NCI-H146 treated with DMSO at 0.1 percent for 48 hours (cell line): Measurements from ENCODE around the gene COL1A1.

ENCODE experiments used
- DNase-seq: peaks from one replicate; lab custom pipeline; 2025; ENCODE audit not compliant: unreplicated experiment; lab: John Stamatoyannopoulos, UW

Gene COL1A1

DNA sequence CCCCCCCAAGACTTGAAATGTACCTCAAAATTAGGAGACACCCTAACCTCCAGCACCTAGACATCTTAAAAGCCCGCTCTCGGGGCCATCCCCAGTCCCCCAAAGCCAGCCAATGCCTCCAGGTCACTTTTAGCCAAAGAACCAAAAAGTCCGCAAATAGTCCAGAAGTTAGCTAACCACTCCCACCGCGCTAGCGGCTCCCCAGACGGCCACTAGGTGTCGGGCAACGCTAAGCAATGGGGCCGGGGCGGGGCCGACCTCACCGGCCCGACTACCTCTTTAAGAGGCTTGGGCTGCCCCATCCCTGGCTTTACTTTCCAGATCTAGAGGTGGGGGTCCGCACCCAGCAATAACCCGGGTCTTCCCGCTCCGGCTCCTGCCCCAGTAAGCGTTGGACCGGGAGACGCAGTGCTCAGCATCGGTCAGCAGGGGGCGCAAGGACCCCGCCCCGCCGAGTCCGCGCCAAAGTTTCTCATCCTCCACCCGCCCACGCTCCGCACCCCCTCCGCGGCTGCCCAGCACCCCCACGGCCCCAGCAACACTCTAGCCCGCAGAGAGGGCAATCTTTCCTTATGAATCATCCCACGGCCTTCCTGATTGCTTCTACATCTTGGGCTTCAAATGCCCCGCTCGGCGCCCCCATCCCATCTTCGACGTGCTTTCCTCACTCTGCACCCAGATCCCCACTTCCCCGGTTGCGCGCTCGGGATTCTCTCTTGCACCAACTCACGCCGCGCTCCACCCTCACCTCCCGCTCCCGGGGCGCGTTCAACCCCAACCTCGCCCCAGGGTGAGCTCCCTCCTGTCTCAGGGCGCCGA lies 765 bp downstream of the COL1A1 start:
- DNase-seq = peak; percentile 48

GRCh38 chr17:50199803-50200456 lies 1.5 kb downstream of the COL1A1 start:
- peak; percentile 48 for DNase-seq

GRCh38 chr17:50199211-50199802 lies 2.1 kb downstream of the COL1A1 start:
- DNase-seq = no peak

DNA sequence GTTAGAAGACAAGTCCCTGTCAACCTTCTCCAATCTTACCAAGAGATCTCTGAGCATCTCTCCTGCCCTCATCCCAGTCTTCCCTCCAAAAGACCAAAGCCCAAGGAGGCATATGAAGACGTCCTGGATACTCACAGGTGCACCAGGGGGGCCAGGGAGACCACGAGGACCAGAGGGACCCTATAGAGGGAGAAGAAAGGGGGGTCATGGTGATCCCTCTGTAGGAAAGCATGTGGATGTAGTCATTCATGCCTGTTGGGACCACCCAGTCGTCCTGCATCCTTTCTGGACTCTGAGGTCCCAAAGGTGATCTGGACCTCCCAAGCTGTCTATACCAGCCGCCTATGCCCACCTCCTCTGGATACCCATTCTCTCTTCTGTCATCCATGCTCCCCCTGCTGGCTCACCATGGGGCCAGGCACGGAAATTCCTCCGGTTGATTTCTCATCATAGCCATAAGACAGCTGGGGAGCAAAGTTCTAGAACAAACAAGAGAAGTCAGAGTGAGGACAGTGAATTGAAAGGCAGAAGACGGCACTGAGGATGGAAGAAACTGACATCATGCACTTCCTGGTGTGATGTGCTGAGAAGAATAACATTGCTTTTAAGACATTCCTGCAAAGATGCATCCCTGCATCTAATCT lies 3.3 kb downstream of the COL1A1 start:
- DNase-seq = no peak

DNA sequence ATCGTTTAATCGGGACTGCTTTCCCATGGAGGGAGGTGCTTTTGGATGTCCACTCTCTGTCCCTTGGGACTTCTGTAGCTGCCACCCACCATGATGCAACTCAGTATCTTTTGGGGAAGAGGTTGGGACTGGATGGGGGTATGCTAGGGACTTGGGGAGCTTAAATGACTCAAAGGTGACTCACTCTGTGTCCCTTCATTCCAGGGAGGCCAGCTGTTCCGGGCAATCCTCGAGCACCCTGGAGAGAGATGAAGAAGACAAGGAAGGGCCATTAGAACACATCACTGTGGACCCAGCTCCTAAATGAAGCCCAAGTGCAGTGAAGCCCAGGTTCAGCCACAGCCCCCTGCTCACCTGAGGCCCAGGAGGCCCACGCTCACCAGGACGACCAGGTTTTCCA lies 4.6 kb downstream of the COL1A1 start:
- no peak for DNase-seq

DNA sequence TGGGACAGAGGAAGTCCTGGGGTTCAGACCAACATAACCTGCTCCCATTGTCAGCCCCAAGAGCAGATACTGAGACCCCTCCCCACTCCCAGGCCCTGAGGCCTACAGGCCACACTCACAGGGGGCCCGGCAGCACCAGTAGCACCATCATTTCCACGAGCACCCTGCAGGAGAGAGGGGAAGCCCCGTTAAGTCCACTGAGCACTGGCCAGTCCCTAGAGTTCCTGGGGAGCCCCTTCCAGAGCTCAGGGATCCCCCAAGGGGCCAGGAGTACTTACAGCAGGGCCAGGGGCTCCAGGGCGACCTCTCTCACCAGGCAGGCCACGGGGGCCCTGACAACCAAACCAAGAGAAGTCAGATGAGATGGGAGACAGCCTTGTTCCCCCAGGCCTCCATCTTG lies 5.4 kb downstream of the COL1A1 start:
- no peak for DNase-seq

DNA sequence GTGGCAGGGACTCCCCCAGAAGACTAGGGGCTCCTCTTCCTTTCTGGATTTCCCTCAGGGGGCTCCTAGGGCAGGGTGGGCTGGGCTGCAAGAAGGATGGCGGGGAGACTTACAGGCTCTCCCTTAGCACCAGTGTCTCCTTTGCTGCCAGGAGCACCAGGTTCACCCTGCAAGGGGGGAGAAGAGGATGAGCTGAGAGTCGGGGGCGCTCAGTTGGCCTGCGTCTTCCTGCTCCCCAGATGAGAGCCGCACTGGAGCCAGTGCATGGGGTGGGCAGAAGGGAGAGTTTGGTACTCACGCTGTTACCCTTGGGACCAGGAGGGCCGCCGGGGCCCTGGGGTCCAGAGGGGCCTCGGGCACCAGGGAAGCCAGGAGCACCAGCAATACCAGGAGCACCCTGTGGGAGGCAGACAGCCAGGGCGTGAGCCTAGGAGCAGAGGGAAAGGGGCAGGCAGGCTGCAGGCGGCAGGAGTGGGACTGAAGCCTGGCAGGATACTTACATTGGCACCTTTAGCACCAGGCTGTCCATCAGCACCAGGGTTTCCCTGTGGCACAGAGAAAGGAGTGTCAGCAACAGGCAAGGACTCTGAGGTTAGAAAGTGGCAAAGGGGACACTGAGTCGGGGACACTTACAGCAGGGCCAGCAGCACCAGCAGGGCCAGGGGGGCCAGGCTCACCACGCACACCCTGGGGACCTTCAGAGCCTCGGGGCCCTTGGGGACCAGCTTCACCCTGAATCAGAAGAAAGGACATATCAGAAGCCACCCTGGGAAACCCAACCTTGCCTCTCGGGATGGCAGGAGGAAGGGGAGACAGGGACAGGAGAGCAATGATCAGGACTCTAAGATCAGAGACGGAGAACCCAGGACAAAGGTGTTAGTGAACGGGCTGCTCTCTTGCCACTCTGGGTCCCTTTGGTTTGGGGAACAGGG lies 6.2 kb downstream of the COL1A1 start:
- DNase-seq = no peak

GRCh38 chr17:50194140-50194933 lies 7.1 kb downstream of the COL1A1 start:
- no peak for DNase-seq

- no peak for DNase-seq
These were observed 8.7 kb downstream of the COL1A1 start for GRCh38 chr17:50192618-50193291.

GRCh38 chr17:50192144-50192617 lies 9.2 kb downstream of the COL1A1 start:
- no peak for DNase-seq

DNA sequence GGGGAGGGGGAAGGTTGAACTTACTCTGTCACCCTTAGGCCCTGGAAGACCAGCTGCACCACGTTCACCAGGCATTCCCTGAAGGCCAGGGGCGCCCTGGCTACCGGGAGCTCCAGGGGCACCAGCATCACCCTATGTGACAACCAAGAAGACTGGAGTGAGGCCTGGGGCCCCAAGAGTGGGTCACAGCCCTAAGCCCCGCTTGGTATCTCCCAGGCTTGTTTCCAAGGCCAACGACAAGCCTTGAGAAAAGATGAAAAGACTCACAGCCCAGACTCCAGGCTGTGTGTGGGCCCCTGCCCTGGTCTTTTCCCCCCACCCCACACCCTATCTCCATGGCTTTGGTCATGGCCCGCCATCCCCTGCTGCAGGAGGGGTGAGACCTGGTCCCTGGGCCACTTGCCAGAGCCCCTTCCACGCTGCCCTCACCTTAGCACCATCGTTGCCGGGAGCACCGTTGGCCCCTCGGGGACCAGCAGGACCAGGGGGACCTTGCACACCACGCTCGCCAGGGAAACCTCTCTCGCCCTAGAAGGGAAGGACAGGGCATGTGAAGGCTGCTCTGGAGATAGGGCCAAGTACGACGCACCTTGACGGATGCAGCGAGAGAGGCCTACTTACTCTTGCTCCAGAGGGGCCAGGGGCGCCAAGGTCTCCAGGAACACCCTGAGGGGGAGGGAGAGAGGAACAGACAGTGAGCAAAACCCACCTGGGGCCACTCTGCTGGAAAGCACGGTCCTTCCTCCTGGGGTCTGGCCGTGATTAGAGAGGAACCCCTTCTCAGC lies 9.9 kb downstream of the COL1A1 start:
- DNase-seq = no peak

DNA sequence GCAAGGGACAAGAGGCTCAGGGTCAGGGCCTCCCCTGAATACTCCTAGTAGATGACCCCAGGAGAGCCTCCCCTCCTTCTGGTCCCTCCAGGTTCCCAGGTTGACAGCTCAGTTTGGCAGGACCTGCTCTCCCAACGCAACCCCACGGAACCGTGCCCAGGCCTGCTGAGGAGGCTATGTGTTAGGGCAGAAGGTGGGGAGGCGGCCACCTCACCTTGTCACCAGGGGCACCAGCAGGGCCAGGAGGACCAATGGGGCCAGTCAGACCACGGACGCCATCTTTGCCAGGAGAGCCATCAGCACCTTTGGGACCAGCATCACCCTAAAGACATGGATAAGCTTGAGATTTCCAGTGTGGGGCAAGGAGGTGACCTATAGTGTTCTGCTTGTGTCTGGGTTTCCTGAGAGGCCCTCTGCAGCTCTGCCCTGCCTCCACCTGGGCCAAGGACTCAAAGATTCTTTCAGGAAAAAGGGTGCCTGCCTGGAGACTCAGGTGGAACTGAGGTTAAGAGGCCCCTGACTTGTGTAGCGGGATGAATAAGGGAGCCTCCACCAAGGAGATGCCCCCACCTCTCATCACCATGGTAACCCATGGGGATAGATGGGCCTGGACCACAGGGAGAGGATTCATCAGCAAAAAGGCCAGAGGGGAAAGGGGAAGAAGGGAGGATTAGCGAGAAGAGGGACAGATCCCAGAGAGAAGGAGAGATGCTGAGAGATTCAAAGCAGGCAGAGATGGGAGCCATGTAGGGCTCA lies 10.7 kb downstream of the COL1A1 start:
- no peak for DNase-seq

- DNase-seq = no peak
These were observed 11.2 kb downstream of the COL1A1 start for GRCh38 chr17:50190293-50190602.

DNA sequence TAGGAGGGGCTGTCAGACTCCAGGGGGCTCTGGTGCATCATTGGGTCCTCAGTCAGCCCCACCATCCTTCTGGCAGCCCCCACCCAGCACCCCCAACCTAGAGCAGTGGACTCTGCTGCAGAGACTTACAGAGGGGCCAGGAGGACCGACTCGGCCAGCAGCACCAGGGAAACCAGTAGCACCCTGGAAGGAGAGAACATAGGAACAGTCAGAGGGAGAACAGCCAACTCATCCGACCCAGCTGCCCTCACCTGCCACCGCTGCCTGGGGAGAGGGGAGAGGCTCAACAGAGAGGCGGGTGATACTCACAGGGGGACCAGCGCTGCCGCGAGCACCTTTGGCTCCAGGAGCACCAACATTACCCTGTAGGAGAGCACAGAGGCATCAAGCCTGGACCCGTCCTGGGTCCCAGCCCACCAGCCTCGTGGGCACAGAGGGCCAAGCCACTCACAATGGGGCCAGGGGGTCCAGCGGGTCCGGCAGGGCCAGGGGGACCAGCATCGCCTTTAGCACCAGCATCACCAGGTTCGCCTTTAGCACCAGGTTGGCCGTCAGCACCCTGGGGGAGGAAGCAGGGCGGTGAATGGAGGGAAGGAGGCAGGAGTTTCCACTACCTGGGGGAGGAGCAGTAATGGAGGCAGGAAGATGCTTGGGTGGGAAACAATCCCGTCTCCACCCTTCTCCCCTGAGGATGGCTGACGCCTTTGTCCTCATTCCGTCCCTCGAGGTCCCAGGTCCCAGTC lies 11.7 kb downstream of the COL1A1 start:
- DNase-seq = no peak

DNA sequence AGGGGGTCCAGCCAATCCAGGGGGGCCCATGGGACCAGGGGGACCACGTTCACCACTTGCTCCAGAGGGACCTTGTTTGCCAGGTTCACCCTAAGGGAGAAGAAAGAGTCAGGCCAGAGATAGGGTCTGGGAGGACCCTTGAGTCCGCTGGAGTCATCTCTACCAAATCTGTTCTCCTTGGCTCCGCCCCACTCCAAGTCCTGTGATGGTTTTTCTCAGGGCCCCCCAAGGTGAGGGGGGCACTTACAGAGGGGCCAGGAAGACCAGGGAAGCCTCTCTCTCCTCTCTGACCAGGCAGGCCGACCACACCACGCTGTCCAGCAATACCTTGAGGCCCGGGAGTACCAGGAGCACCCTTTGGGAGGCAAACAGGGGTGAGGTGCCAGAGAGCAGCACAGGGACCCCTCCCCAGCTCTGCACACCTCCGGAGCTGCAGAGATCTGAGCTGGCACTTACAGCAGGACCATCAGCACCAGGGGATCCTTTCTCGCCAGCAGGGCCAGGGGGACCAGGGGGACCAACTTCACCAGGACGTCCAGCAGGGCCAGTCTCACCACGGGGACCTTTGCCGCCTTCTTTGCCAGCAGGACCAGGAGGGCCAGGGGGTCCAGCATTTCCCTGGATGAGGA lies 12.4 kb downstream of the COL1A1 start:
- DNase-seq = no peak

GRCh38 chr17:50188531-50188920 lies 12.9 kb downstream of the COL1A1 start:
- no peak for DNase-seq
